Measurements from ENCODE around the gene GNAT2.

Gene GNAT2

GRCh38 chr1:109567877-109568672 lies 51.3 kb downstream of the GNAT2 start:
- no peak for TF ChIP-seq CTCF (IDR thresholded peaks at IDR 0.05; ENCODE audit: low read depth, low read length, missing control alignments)
- no peak overlapping the region for H3K4me3 ChIP-seq (replicated peaks; ENCODE audit: low read depth, low read length)
- no peak for DNase-seq (ENCODE audit: extremely low read depth, low read depth)

- no peak for DNase-seq (ENCODE audit: extremely low read depth, low read depth)
- TF ChIP-seq CTCF (IDR thresholded peaks at IDR 0.05; ENCODE audit: low read depth, low read length, missing control alignments) = no peak
- no peak overlapping the region for H3K4me3 ChIP-seq (replicated peaks; ENCODE audit: low read depth, low read length)
Observed at GRCh38 chr1:109566982-109567381, 52.4 kb downstream of the GNAT2 start.

DNA sequence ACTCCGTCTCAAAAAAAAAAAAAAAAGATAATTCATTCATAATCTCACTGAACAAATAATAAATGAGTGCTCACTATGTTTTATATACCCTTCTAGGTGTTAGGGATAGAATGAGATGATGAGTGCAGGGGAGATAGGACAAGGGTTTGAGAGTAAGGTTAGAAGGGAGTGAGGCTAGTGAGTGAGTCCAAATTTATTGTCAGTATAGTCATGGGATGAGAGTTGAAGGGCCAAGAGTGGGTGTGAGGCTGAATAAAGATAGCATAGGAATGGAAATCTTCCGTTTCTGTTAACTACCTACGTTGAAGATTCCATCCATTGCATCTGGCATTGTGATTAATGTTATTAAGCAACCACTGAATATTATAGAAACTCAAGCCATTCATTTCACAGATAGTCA lies 54.2 kb downstream of the GNAT2 start:
- no peak overlapping the region for H3K4me3 ChIP-seq (replicated peaks; ENCODE audit: low read depth, low read length)
- DNase-seq (ENCODE audit: extremely low read depth, low read depth) = no peak
- TF ChIP-seq CTCF (IDR thresholded peaks at IDR 0.05; ENCODE audit: low read depth, low read length, missing control alignments) = no peak

DNA sequence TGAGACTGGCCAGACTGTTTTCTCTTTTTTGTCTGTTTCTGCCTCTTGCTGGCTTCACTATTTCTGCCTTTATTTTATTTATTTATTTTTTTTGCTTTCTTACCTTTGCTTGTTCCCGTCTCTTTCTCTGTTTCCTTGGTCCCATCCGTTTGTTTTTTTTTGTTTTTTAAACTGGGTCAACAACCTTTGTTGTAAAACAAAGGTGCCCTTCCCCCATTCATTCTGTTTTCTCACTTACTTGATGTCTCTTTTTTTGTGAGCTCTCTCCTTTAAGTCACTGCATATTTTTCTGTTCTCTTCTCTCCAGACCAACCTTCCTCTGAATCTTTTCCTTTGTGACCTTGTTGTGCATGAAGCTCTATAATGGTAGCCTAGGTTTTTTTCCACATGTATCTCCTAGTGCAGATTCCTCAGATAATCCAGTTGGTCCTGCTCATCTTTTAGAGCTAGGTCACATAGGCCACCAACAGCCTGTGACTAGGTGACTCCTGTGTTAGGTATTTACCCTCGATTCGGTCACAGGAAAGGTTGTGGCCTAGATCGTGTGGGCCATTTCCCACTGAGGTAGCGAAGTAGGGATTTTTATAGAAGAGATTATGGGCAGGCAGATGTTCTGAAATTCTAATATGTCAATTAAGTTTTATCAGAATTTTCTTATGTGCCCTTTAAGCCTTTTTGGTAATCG lies 55.1 kb downstream of the GNAT2 start:
- no peak overlapping the region for H3K4me3 ChIP-seq (replicated peaks; ENCODE audit: low read depth, low read length)
- no peak for DNase-seq (ENCODE audit: extremely low read depth, low read depth)
- TF ChIP-seq CTCF (IDR thresholded peaks at IDR 0.05; ENCODE audit: low read depth, low read length, missing control alignments) = no peak

GRCh38 chr1:109559995-109560394 lies 59.4 kb downstream of the GNAT2 start:
- H3K4me3 ChIP-seq (replicated peaks; ENCODE audit: low read depth, low read length) = no peak overlapping the region
- no peak for DNase-seq (ENCODE audit: extremely low read depth, low read depth)
- no peak for TF ChIP-seq CTCF (IDR thresholded peaks at IDR 0.05; ENCODE audit: low read depth, low read length, missing control alignments)

DNA sequence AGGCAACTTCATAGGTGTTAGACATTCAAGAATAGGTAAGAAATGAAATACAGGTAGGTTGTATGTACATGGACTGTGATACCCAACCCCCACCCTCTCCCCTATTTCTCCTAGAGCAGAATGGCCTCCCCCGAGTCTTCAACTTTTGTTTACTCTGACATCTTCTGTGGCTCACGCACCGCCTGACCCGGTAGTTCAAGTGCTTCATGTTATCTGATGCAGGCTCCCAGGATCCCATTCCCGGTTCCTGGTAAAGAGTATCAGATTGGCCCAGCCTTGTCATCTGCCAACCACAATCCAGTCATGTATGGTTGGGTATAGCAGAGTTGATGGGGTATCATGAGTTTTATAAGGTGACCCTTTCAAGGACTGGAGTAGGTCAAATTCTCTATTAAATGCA lies 61.9 kb downstream of the GNAT2 start:
- DNase-seq (ENCODE audit: extremely low read depth, low read depth) = no peak
- TF ChIP-seq CTCF (IDR thresholded peaks at IDR 0.05; ENCODE audit: low read depth, low read length, missing control alignments) = no peak
- H3K4me3 ChIP-seq (replicated peaks; ENCODE audit: low read depth, low read length) = no peak overlapping the region

Data from HFF-Myc (cell line).